Esophagus squamous epithelium (tissue), 4 donors: ENCODE measurements around the gene CARMIL1.

Source experiments
- POLR2A ChIP-seq, 4 donors: fragments of 450-650 bp; IDR thresholded peaks; one replicate each; pipeline ENCODE4 v1.6.1; 2017; ENCODE audit warnings: antibody characterized with exemption in 4 of 4, mild to moderate bottlenecking in 4 of 4, moderate library complexity in 3 of 4
- TF ChIP-seq, protein P1 (sequence below), 6 experiments: fragments of 450-650 bp in 4 of 6; fragments of 200-600 bp in 2 of 6; sonication (generic) in 2 of 6; IDR thresholded peaks; one replicate each; pipeline ENCODE4 v1.5.1; 2016 to 2019; ENCODE audit warnings: antibody characterized with exemption in 6 of 6, mild to moderate bottlenecking in 4 of 6, moderate library complexity in 4 of 6

- TF ChIP-seq, protein P1, sequence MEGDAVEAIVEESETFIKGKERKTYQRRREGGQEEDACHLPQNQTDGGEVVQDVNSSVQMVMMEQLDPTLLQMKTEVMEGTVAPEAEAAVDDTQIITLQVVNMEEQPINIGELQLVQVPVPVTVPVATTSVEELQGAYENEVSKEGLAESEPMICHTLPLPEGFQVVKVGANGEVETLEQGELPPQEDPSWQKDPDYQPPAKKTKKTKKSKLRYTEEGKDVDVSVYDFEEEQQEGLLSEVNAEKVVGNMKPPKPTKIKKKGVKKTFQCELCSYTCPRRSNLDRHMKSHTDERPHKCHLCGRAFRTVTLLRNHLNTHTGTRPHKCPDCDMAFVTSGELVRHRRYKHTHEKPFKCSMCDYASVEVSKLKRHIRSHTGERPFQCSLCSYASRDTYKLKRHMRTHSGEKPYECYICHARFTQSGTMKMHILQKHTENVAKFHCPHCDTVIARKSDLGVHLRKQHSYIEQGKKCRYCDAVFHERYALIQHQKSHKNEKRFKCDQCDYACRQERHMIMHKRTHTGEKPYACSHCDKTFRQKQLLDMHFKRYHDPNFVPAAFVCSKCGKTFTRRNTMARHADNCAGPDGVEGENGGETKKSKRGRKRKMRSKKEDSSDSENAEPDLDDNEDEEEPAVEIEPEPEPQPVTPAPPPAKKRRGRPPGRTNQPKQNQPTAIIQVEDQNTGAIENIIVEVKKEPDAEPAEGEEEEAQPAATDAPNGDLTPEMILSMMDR (IDR thresholded peaks at IDR 0.05): no peak
- no peak for TF ChIP-seq POLR2A (IDR thresholded peaks at IDR 0.05)
Measured at GRCh38 chr6:25295651-25296050, 16.5 kb downstream of the CARMIL1 start.
